C4-2B (cell line): ENCODE data around the gene FOXK1.

Source experiments
- ZFX ChIP-seq: fragments of 450-650 bp; IDR thresholded peaks from 2 replicates; pipeline ENCODE4 v1.6.1; 2017
- TF ChIP-seq, protein P1 (sequence below): fragments of 450-650 bp; conservative IDR thresholded peaks from 2 replicates; pipeline ENCODE4 v1.5.1; 2017; ENCODE audit warnings: mild to moderate bottlenecking

DNA sequence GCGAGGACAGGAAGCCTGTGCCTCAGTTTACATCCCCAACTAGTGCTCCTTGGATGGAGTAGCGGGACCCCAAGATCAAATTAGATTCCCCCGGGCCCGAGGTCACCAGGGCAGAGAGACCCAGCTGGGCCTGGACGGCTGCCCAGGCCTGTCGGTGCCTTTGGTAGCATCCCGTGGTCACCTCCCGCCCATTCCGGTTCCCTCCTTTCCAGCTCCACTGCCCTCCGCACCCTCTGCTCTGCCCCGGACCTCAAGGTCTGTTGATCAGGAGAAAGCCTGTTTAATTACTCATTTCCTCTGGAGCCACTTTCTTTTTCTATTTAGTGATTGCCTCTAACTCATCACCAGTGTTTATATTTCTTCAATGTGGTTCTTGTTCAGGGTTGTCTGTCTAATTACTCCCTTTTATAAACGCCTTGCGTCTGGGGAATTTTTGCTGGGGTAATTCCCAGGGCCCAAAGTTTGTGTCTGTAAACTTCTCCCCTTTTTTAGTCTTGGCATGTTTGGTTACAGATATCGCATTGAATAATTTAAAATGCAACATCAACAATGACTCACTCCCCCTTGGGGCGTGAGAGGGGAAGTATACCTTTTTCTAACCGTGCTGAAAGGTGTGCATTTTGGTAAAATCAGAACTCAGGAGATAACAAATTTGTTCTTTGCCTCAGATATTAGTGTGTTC, 1.9 kb downstream of the FOXK1 start:
- TF ChIP-seq, protein P1, sequence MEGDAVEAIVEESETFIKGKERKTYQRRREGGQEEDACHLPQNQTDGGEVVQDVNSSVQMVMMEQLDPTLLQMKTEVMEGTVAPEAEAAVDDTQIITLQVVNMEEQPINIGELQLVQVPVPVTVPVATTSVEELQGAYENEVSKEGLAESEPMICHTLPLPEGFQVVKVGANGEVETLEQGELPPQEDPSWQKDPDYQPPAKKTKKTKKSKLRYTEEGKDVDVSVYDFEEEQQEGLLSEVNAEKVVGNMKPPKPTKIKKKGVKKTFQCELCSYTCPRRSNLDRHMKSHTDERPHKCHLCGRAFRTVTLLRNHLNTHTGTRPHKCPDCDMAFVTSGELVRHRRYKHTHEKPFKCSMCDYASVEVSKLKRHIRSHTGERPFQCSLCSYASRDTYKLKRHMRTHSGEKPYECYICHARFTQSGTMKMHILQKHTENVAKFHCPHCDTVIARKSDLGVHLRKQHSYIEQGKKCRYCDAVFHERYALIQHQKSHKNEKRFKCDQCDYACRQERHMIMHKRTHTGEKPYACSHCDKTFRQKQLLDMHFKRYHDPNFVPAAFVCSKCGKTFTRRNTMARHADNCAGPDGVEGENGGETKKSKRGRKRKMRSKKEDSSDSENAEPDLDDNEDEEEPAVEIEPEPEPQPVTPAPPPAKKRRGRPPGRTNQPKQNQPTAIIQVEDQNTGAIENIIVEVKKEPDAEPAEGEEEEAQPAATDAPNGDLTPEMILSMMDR: no peak; the same call in 1 of the 2 replicates
- TF ChIP-seq ZFX: no peak
